Central memory CD4-positive, alpha-beta T cell (primary cell): ENCODE measurements around the gene MSRB3.
"Not testable (repeated sequence)": the region's sequence is repeated elsewhere in the genome, so short reads cannot be mapped to it uniquely, and the experiment has no call there.

Source experiments
- DNase-seq: peaks from one replicate; pipeline ENCODE4 v3.0.0; 2022
- total RNA-seq, 3 experiments: gene quantifications; one replicate each; lab custom pipeline; 2026; lab: John Stamatoyannopoulos, UW

MSRB3 gene
- total RNA-seq, result 0 to 0.04 (median 0) reads per million in 3 experiments

GRCh38 chr12:65278576-65279368 is at the start of gene MSRB3:
MSRB3 (plus strand) TSS chr12:65278683; CDS start chr12:65308580, 29,897 bp downstream.
- DNase-seq, result no peak

- DNase-seq, result no peak
These were observed 49.0 kb upstream of the MSRB3 start for GRCh38 chr12:65229441-65229840.

- peak; percentile 9 for DNase-seq
These were observed 45.9 kb upstream of the MSRB3 start for GRCh38 chr12:65232476-65233077.

GRCh38 chr12:65237153-65237552 is 41.3 kb upstream of the MSRB3 start:
- no peak for DNase-seq

- DNase-seq, result no peak
These were observed 39.9 kb upstream of the MSRB3 start for GRCh38 chr12:65238609-65239008.

GRCh38 chr12:65248656-65249633 is 29.5 kb upstream of the MSRB3 start:
- no peak for DNase-seq

GRCh38 chr12:65252515-65252914 is 26.0 kb upstream of the MSRB3 start:
- no peak for DNase-seq

- DNase-seq, result no peak
These were observed 20.5 kb upstream of the MSRB3 start for GRCh38 chr12:65257986-65258385.

- DNase-seq, result no peak
These were observed 19.0 kb upstream of the MSRB3 start for GRCh38 chr12:65259501-65259900.

- DNase-seq, result no peak
These were observed 14.7 kb upstream of the MSRB3 start for GRCh38 chr12:65263777-65264176.

- DNase-seq, result no peak
These were observed 12.1 kb upstream of the MSRB3 start for GRCh38 chr12:65266408-65266807.

GRCh38 chr12:65269603-65270002 is 8.9 kb upstream of the MSRB3 start:
- no peak for DNase-seq

- DNase-seq, result no peak
These were observed 3.7 kb upstream of the MSRB3 start for GRCh38 chr12:65274602-65275272.

GRCh38 chr12:65275627-65276026 is 2.9 kb upstream of the MSRB3 start:
- DNase-seq, result no peak

GRCh38 chr12:65276916-65277530 is 1.5 kb upstream of the MSRB3 start:
- no peak for DNase-seq

GRCh38 chr12:65277994-65278575 is 398 bp upstream of the MSRB3 start:
- DNase-seq, result no peak

GRCh38 chr12:65279369-65280112 is 1.1 kb downstream of the MSRB3 start:
- DNase-seq, result no peak

GRCh38 chr12:65280306-65280705 is 1.8 kb downstream of the MSRB3 start:
- no peak for DNase-seq

GRCh38 chr12:65282840-65283239 is 4.4 kb downstream of the MSRB3 start:
- no peak for DNase-seq

- DNase-seq, result not testable (repeated sequence)
These were observed 7.0 kb downstream of the MSRB3 start for GRCh38 chr12:65285532-65285931.

GRCh38 chr12:65287426-65287825 is 8.9 kb downstream of the MSRB3 start:
- no peak for DNase-seq
